ENCODE results near the gene KCTD16.

The KCTD16 gene

GRCh38 chr5:144128844-144129243 lies 41.8 kb upstream of the KCTD16 start:
- no peak for TF ChIP-seq CTCF (IDR thresholded peaks at IDR 0.05; ENCODE audit: low read depth, low read length, missing control alignments)
- no peak for DNase-seq (ENCODE audit: extremely low read depth, low read depth)

GRCh38 chr5:144130306-144130705 lies 40.4 kb upstream of the KCTD16 start:
- H3K4me3 ChIP-seq (replicated peaks; ENCODE audit: low read depth, low read length): no peak overlapping the region
- no peak for TF ChIP-seq CTCF (IDR thresholded peaks at IDR 0.05; ENCODE audit: low read depth, low read length, missing control alignments)
- no peak for DNase-seq (ENCODE audit: extremely low read depth, low read depth)

More at GRCh38 chr5:144128844-144129243, 41.8 kb upstream of the KCTD16 start:
- H3K4me3 ChIP-seq (replicated peaks; ENCODE audit: low read depth, low read length): no peak overlapping the region

GRCh38 chr5:144131261-144131660 lies 39.4 kb upstream of the KCTD16 start:
- DNase-seq (ENCODE audit: extremely low read depth, low read depth): no peak
- no peak for TF ChIP-seq CTCF (IDR thresholded peaks at IDR 0.05; ENCODE audit: low read depth, low read length, missing control alignments)
- no peak overlapping the region for H3K4me3 ChIP-seq (replicated peaks; ENCODE audit: low read depth, low read length)

- TF ChIP-seq CTCF (IDR thresholded peaks at IDR 0.05; ENCODE audit: low read depth, low read length, missing control alignments): no peak
These were observed 37.5 kb upstream of the KCTD16 start for GRCh38 chr5:144133050-144133633.

GRCh38 chr5:144134194-144134826 lies 36.4 kb upstream of the KCTD16 start:
- H3K4me3 ChIP-seq (replicated peaks; ENCODE audit: low read depth, low read length): no peak overlapping the region
- no peak for TF ChIP-seq CTCF (IDR thresholded peaks at IDR 0.05; ENCODE audit: low read depth, low read length, missing control alignments)
- no peak for DNase-seq (ENCODE audit: extremely low read depth, low read depth)

More at GRCh38 chr5:144133050-144133633, 37.5 kb upstream of the KCTD16 start:
- no peak overlapping the region for H3K4me3 ChIP-seq (replicated peaks; ENCODE audit: low read depth, low read length)
- no peak for DNase-seq (ENCODE audit: extremely low read depth, low read depth)

GRCh38 chr5:144135113-144135762 lies 35.4 kb upstream of the KCTD16 start:
- TF ChIP-seq CTCF (IDR thresholded peaks at IDR 0.05; ENCODE audit: low read depth, low read length, missing control alignments): no peak
- no peak overlapping the region for H3K4me3 ChIP-seq (replicated peaks; ENCODE audit: low read depth, low read length)
- DNase-seq (ENCODE audit: extremely low read depth, low read depth): no peak
